NT2/D1 (cell line): ENCODE data around the gene COL5A2.

Experiments
- DNase-seq: peaks from one replicate; pipeline ENCODE4 v3.0.0-alpha.2; 2011; ENCODE audit warnings: low read depth, low spot score
- H3K27me3 ChIP-seq: 2 replicates; pipeline ENCODE4 v1.6.0; 2011; ENCODE audit warnings: mild to moderate bottlenecking; ENCODE audit not compliant: insufficient read length, insufficient read depth
- H3K36me3 ChIP-seq: 2 replicates; pipeline ENCODE4 v1.6.1; 2011; ENCODE audit warnings: mild to moderate bottlenecking, low read length, mixed read lengths; ENCODE audit not compliant: insufficient read depth, insufficient read length
- H3K4me1 ChIP-seq: 2 replicates; pipeline ENCODE4 v1.5.1; 2011; ENCODE audit not compliant: insufficient read depth, insufficient read length
- H3K4me3 ChIP-seq: 2 replicates; pipeline ENCODE4 v1.5.1; 2011; ENCODE audit warnings: low read depth; ENCODE audit not compliant: insufficient read length
- H3K9ac ChIP-seq: 2 replicates; pipeline ENCODE4 v1.6.0; 2011; ENCODE audit warnings: low read depth; ENCODE audit not compliant: insufficient read length
- H3K9me3 ChIP-seq: 2 replicates; pipeline ENCODE4 v1.5.1; 2011; ENCODE audit warnings: mild to moderate bottlenecking, low read length; ENCODE audit not compliant: insufficient read depth
- SUZ12 ChIP-seq: IDR thresholded peaks from 2 replicates; pipeline ENCODE4 v1.6.1; 2011; ENCODE audit not compliant: insufficient read length, insufficient read depth; ENCODE audit errors: extremely low read depth
- YY1 ChIP-seq: IDR thresholded peaks from 2 replicates; pipeline ENCODE4 v1.6.1; 2011; ENCODE audit not compliant: insufficient read length, insufficient read depth
- ZNF274 ChIP-seq: IDR thresholded peaks from 2 replicates; pipeline ENCODE4 v1.6.1; 2011; ENCODE audit warnings: mild to moderate bottlenecking, low read depth, low read length

The COL5A2 gene

GRCh38 chr2:188993247-188993646, 186.3 kb downstream of the COL5A2 start:
- Histone ChIP-seq H3K4me1 (no peaks in the 10 kb centered on the region), H3K4me3 (no peak overlapping the region), H3K9me3 (no peaks in the 10 kb centered on the region), H3K27me3 (no peaks in the 10 kb centered on the region), H3K9ac (no peak overlapping the region), H3K36me3 (no peaks in the 10 kb centered on the region)
- no peak for DNase-seq
- TF ChIP-seq YY1 (no peak), SUZ12 (no peak), ZNF274 (no peak)

- H3K9me3 ChIP-seq, result no peaks in the 10 kb centered on the region
- H3K27me3 ChIP-seq, result no peaks in the 10 kb centered on the region
- no peak for TF ChIP-seq SUZ12
- no peak for TF ChIP-seq YY1
- TF ChIP-seq ZNF274, result no peak
- no peaks in the 10 kb centered on the region for H3K4me1 ChIP-seq
- DNase-seq, result no peak
- no peak overlapping the region for H3K4me3 ChIP-seq
- no peak overlapping the region for H3K9ac ChIP-seq
- no peaks in the 10 kb centered on the region for H3K36me3 ChIP-seq
These were observed 192.7 kb downstream of the COL5A2 start for GRCh38 chr2:188986839-188987238.

- Histone ChIP-seq H3K9me3 (no peaks in the 10 kb centered on the region), H3K4me1 (no peaks in the 10 kb centered on the region), H3K36me3 (no peaks in the 10 kb centered on the region), H3K4me3 (no peak overlapping the region), H3K9ac (no peak overlapping the region), H3K27me3 (no peaks in the 10 kb centered on the region)
- TF ChIP-seq YY1 (no peak), ZNF274 (no peak), SUZ12 (no peak)
- no peak for DNase-seq
These were observed 194.9 kb downstream of the COL5A2 start for GRCh38 chr2:188984680-188985079.

GRCh38 chr2:188984065-188984491, 195.5 kb downstream of the COL5A2 start:
- no peak overlapping the region for H3K9ac ChIP-seq
- no peaks in the 10 kb centered on the region for H3K36me3 ChIP-seq
- H3K9me3 ChIP-seq, result no peaks in the 10 kb centered on the region
- no peaks in the 10 kb centered on the region for H3K27me3 ChIP-seq
- H3K4me1 ChIP-seq, result no peaks in the 10 kb centered on the region
- no peak overlapping the region for H3K4me3 ChIP-seq
- no peak for DNase-seq
- TF ChIP-seq ZNF274, result no peak
- no peak for TF ChIP-seq SUZ12
- TF ChIP-seq YY1, result no peak

- Histone ChIP-seq H3K4me3 (no peak overlapping the region), H3K27me3 (no peaks in the 10 kb centered on the region), H3K4me1 (no peaks in the 10 kb centered on the region), H3K36me3 (no peaks in the 10 kb centered on the region), H3K9ac (no peak overlapping the region), H3K9me3 (no peaks in the 10 kb centered on the region)
- no peak for TF ChIP-seq ZNF274
- DNase-seq, result no peak
These were observed 196.0 kb downstream of the COL5A2 start for GRCh38 chr2:188983427-188984064.
